GM12878 (cell line): ENCODE results near the gene RASSF8. TPM values are rescaled to one million over a fixed set of nuclear protein-coding genes. Genes with fewer than 3 reads are reported as not detected.

Experiments used
- ATAC-seq: fragments of 200-7000 bp; cut with Tn5 transposase; 3 replicates; pipeline ENCODE4 v1.9.1; 2020; ENCODE audit warnings: mild to moderate bottlenecking, moderate library complexity
- BruUV-seq: library from RNA; stranded (reverse); fragments of 400-500 nt; replicated peaks from 2 replicates; lab custom pipeline; 2021; lab: Mats Ljungman, UMichigan
- CTCF ChIA-PET: fragments of 300-600 bp; sonication (Branson Sonifier 250); formaldehyde crosslinking; extraction: SDS; loops from one replicate; lab custom pipeline; 2021; ENCODE audit warnings: inconsistent platforms; lab: Yijun Ruan, JAX
- POLR2A ChIA-PET: fragments of 350-600 bp; formaldehyde crosslinking; extraction: SDS; loops from one replicate; lab custom pipeline; 2021; ENCODE audit warnings: inconsistent platforms; lab: Charles Lee
- RAD21 ChIA-PET: fragments of 300-600 bp; sonication (Branson Sonifier 250); formaldehyde crosslinking; loops from one replicate; lab custom pipeline; 2023; ENCODE audit warnings: antibody characterized with exemption; ENCODE audit not compliant: unreplicated experiment; lab: Charles Lee
- SMC1A ChIA-PET: fragments of 300-600 bp; sonication (Branson Sonifier 250); formaldehyde crosslinking; loops from one replicate; lab custom pipeline; 2023; ENCODE audit not compliant: unreplicated experiment, uncharacterized antibody; lab: Charles Lee
- DNase-seq: peaks from one replicate; pipeline ENCODE4 v3.0.0-alpha.2; 2011; ENCODE audit warnings: low read depth, low spot score
- FAIRE-seq: peaks from 3 replicates; lab custom pipeline; 2011; peaks lifted over from hg19 to GRCh38; lab: Jason Lieb, UNC
- H2AFZ ChIP-seq: 2 replicates; pipeline ENCODE4 v1.6.0; 2011; ENCODE audit warnings: low read depth, low read length, control low read depth; ENCODE audit not compliant: control insufficient read depth
- H3K27ac ChIP-seq: 2 replicates; pipeline ENCODE4 v1.5.1; 2011; ENCODE audit warnings: control low read depth; ENCODE audit not compliant: control insufficient read depth, insufficient read depth
- H3K27me3 ChIP-seq, 2 experiments: replicated peaks in 1 of 2; 2 replicates each; pipeline versions ENCODE4 v1.6.0 to v1.6.1; 2011; ENCODE audit warnings: low read length in 1 of 2; ENCODE audit not compliant: control insufficient read depth in 2 of 2, insufficient read depth in 2 of 2
- H3K36me3 ChIP-seq, 2 experiments: 2 replicates each; pipeline ENCODE4 v1.5.1; 2011; ENCODE audit warnings: low read length in 1 of 2; ENCODE audit not compliant: control insufficient read depth in 2 of 2, insufficient read depth in 2 of 2
- H3K4me1 ChIP-seq: 2 replicates; pipeline ENCODE4 v1.6.1; 2011; ENCODE audit warnings: mild to moderate bottlenecking, low read length, moderate library complexity, mixed read lengths; ENCODE audit not compliant: control insufficient read depth, insufficient read depth
- H3K4me2 ChIP-seq: 2 replicates; pipeline ENCODE4 v1.6.0; 2011; ENCODE audit warnings: control low read depth; ENCODE audit not compliant: control insufficient read depth, insufficient read depth
- H3K4me3 ChIP-seq: fragments of 200-600 bp; sonication (generic); 2 replicates; pipeline ENCODE4 v1.5.1; 2016
- H3K79me2 ChIP-seq: 2 replicates; pipeline ENCODE4 v1.6.0; 2011; ENCODE audit warnings: low read length; ENCODE audit not compliant: control insufficient read depth, insufficient read depth
- H3K9ac ChIP-seq: 2 replicates; pipeline ENCODE4 v1.8.0; 2011; ENCODE audit warnings: low read length, control low read depth, mixed read lengths; ENCODE audit not compliant: control insufficient read depth, insufficient read depth
- H3K9me3 ChIP-seq: replicated peaks from 3 replicates; pipeline ENCODE4 v1.5.1; 2011; ENCODE audit warnings: mild to moderate bottlenecking, low read length; ENCODE audit not compliant: control insufficient read depth, insufficient read depth
- H4K20me1 ChIP-seq: 2 replicates; pipeline ENCODE4 v1.6.0; 2011; ENCODE audit not compliant: control insufficient read depth, insufficient read depth
- ATF3 ChIP-seq: IDR thresholded peaks from 2 replicates; pipeline ENCODE4 v1.6.1; 2011; ENCODE audit warnings: low read depth, mild to moderate bottlenecking, low read length, moderate library complexity, borderline replicate concordance; ENCODE audit errors: extremely low read depth
- BHLHE40 ChIP-seq, 2 experiments: fragments of 450-650 bp in 1 of 2; IDR thresholded peaks; 2 replicates each; pipeline ENCODE4 v1.6.1; 2011 to 2017; ENCODE audit warnings: low read depth in 2 of 2, borderline replicate concordance in 1 of 2, improper control_type of control experiment in 1 of 2, low read length in 1 of 2, mild to moderate bottlenecking in 1 of 2
- KLF5 ChIP-seq: fragments of 450-650 bp; IDR thresholded peaks from 2 replicates; pipeline ENCODE4 v1.6.1; 2014; ENCODE audit warnings: mild to moderate bottlenecking; ENCODE audit not compliant: partially characterized antibody
- NFYA ChIP-seq: IDR thresholded peaks from 2 replicates; pipeline ENCODE4 v1.6.1; 2011; ENCODE audit warnings: low read depth, mild to moderate bottlenecking, low read length, improper control_type of control experiment, borderline replicate concordance
- NKRF ChIP-seq: fragments of 450-650 bp; conservative IDR thresholded peaks from 2 replicates; pipeline ENCODE4 v1.6.1; 2017; ENCODE audit warnings: mild to moderate bottlenecking, moderate library complexity
- SMAD1 ChIP-seq: fragments of 450-650 bp; IDR thresholded peaks from 2 replicates; pipeline ENCODE4 v1.6.1; 2018; ENCODE audit warnings: mild to moderate bottlenecking, low read depth; ENCODE audit not compliant: partially characterized antibody
- SMARCA5 ChIP-seq: fragments of 450-650 bp; IDR thresholded peaks from 2 replicates; pipeline ENCODE4 v1.6.1; 2017; ENCODE audit warnings: mild to moderate bottlenecking
- SREBF1 ChIP-seq: IDR thresholded peaks from 2 replicates; pipeline ENCODE4 v1.6.1; 2012; ENCODE audit warnings: mild to moderate bottlenecking, low read length
- STAT1 ChIP-seq: fragments of 450-650 bp; conservative IDR thresholded peaks from 2 replicates; pipeline ENCODE4 v1.6.1; 2014; ENCODE audit warnings: antibody characterized with exemption, mild to moderate bottlenecking
- WRNIP1 ChIP-seq: IDR thresholded peaks from 2 replicates; pipeline ENCODE4 v1.6.1; 2011; ENCODE audit warnings: low read depth, low read length, improper control_type of control experiment, borderline replicate concordance
- WGBS: methylation state at CpG from one replicate; pipeline ENCODE4 v1.1.6; 2016; ENCODE audit warnings: low lambda C conversion rate; ENCODE audit not compliant: insufficient replicate concordance, insufficient coverage; ENCODE audit errors: missing lambda C conversion rate; 5-methylcytosine and 5-hydroxymethylcytosine counted together
- in situ Hi-C: fragments of 300-500 bp; cut with MboI; formaldehyde crosslinking; loops from 9 replicates; pipeline ENCODE4 v1.14.3; 2018; ENCODE audit warnings: mixed read lengths
- intact Hi-C: fragments of 100-400 bp; cut with micrococcal nuclease; formaldehyde crosslinking; loops from one replicate; pipeline ENCODE4 v1.14.2; 2022; ENCODE audit not compliant: unreplicated experiment
- polyA plus RNA-seq, 11 experiments: library from polyadenylated mRNA; depleted of rRNA in 4 of 11; unstranded in 6 of 11; stranded (reverse) in 5 of 11; fragments of >200 nt; fragmentation: Nextera tagmentation in 4 of 11; fragmentation: Illumina TruSeq in 1 of 11; extraction: Ambion mirVana in 4 of 11; extraction: Trizol in 1 of 11; gene quantifications; 1 replicate in 1 of 11; 2 replicates in 10 of 11; pipeline versions ENCODE4 v1.2.1 to v1.2.3, GENCODE V29; 2011 to 2016; ENCODE audit warnings: inconsistent platforms in 2 of 11, missing spikeins in 2 of 11, low read depth in 1 of 11
- total RNA-seq, 4 experiments: library from RNA; depleted of rRNA in 3 of 4; stranded (reverse); fragments of >200 nt in 3 of 4; fragmentation: Illumina TruSeq in 1 of 4; extraction: Trizol in 1 of 4; gene quantifications; 2 replicates each; pipeline versions ENCODE4 v1.2.1 to v1.2.3, GENCODE V29; 2013 to 2021

Gene RASSF8
- total and polyA plus RNA-seq, 10 of the 15 experiments (the other 5 are each of a cell fraction or from before 2014, with no cell fraction given): 0.06 to 0.18 (median 0.08) TPM; not detected in 6

GRCh38 chr12:25984759-25985158 lies 26.3 kb downstream of the RASSF8 start:
- H4K20me1 ChIP-seq: no peaks in the 10 kb centered on the region; the same call in 1 of the 2 replicates
- ChIA-PET POLR2A (no interaction called here), RAD21 (no interaction called here)
- H3K9ac ChIP-seq: no peak overlapping the region
- H3K9me3 ChIP-seq: no peaks in the 10 kb centered on the region
- no peak overlapping the region for H3K4me2 ChIP-seq
- ATAC-seq (no peak), FAIRE-seq (no peak)
- no peaks in the 10 kb centered on the region for H3K36me3 ChIP-seq
- H3K4me1 ChIP-seq: no peaks in the 10 kb centered on the region
- BruUV-seq: no TSS peak
- no peak overlapping the region for H2AFZ ChIP-seq
- no peak overlapping the region for H3K27ac ChIP-seq
- in situ Hi-C loops: no loop called here
- no peaks in the 10 kb centered on the region for H3K27me3 ChIP-seq
- intact Hi-C loops: no loop called here
- no peak for TF ChIP-seq NFYA
- TF ChIP-seq, all 136 proteins: peak for 0
- Histone ChIP-seq H3K79me2 (no peaks in the 10 kb centered on the region), H3K4me3 (no peak overlapping the region)
- no peak for DNase-seq
- SMC1A ChIA-PET: no interaction called here
- CTCF ChIA-PET: no interaction called here
- WGBS: 46% methylated on average over 2 of the region's 2 CpGs

GRCh38 chr12:25985316-25986175 lies 27.1 kb downstream of the RASSF8 start:
- Histone ChIP-seq H3K4me1 (no peaks in the 10 kb centered on the region), H3K9ac (no peak overlapping the region), H4K20me1 (no peaks in the 10 kb centered on the region; the same call in 1 of the 2 replicates), H3K4me3 (no peak overlapping the region), H3K36me3 (no peaks in the 10 kb centered on the region), H3K27ac (no peak overlapping the region), H3K27me3 (no peaks in the 10 kb centered on the region), H3K4me2 (no peak overlapping the region), H3K9me3 (no peaks in the 10 kb centered on the region), H2AFZ (no peak overlapping the region), H3K79me2 (no peaks in the 10 kb centered on the region)
- TF ChIP-seq SREBF1 (no peak), KLF5 (no peak), WRNIP1 (no peak), STAT1 (no peak), SMARCA5 (no peak), SMAD1 (no peak), NKRF (no peak), BHLHE40 (IDR thresholded peaks at IDR 0.05; ENCODE audit: borderline replicate concordance in 1 of 2, low read depth in 2 of 2, low read length in 1 of 2) (no peak), ATF3 (no peak)
- intact Hi-C loops (no loop called here), in situ Hi-C loops (no loop called here)
- FAIRE-seq (no peak), DNase-seq (no peak), ATAC-seq (no peak)
- BruUV-seq: no TSS peak
- ChIA-PET SMC1A (no interaction called here), CTCF (no interaction called here), RAD21 (no interaction called here), POLR2A (no interaction called here)
- WGBS: 29% methylated on average over 8 of the region's 8 CpGs
